Neural cell (in vitro differentiated cells): ENCODE measurements around the gene ZBTB7B. TPM values are rescaled to one million over a fixed set of nuclear protein-coding genes. Genes with fewer than 3 reads are reported as not detected.

Source experiments
- H2AFZ ChIP-seq: fragments of 200-600, 300-800 bp; sonication (generic), shearing (Covaris generic); 2 replicates; pipeline ENCODE4 v1.6.0; 2014; ENCODE audit warnings: low read depth, mild to moderate bottlenecking, antibody characterized with exemption, low read length, moderate library complexity
- H3F3A ChIP-seq: fragments of 200-600 bp; shearing (Covaris generic); 2 replicates; pipeline ENCODE4 v1.6.1; 2016; ENCODE audit warnings: mild to moderate bottlenecking, moderate library complexity, mixed read lengths, antibody characterized with exemption, low read length; ENCODE audit not compliant: insufficient read depth, poor library complexity, severe bottlenecking
- H3K27ac ChIP-seq: fragments of 200-600, 300-800 bp; sonication (generic), shearing (Covaris generic); 2 replicates; pipeline ENCODE4 v1.5.1; 2014; ENCODE audit warnings: mild to moderate bottlenecking, low read length, moderate library complexity
- H3K27me3 ChIP-seq: fragments of 300-800, 200-600 bp; sonication (generic), shearing (Covaris generic); 2 replicates; pipeline ENCODE4 v1.6.0; 2014; ENCODE audit warnings: mild to moderate bottlenecking, low read depth, low read length, moderate library complexity; ENCODE audit not compliant: insufficient read depth
- H3K36me3 ChIP-seq: fragments of 300-800, 200-600 bp; sonication (generic), shearing (Covaris generic); 2 replicates; pipeline ENCODE4 v1.5.1; 2014; ENCODE audit warnings: mild to moderate bottlenecking, antibody characterized with exemption, low read length, moderate library complexity; ENCODE audit not compliant: insufficient read depth
- H3K4me2 ChIP-seq: fragments of 300-800, 200-600 bp; sonication (generic), shearing (Covaris generic); 2 replicates; pipeline ENCODE4 v1.6.0; 2014; ENCODE audit warnings: mild to moderate bottlenecking, low read length
- H3K4me3 ChIP-seq: fragments of 300-800, 200-600 bp; sonication (generic), shearing (Covaris generic); 2 replicates; pipeline ENCODE4 v1.5.1; 2014; ENCODE audit warnings: mild to moderate bottlenecking, low read length, moderate library complexity
- H3K79me2 ChIP-seq: fragments of 200-600 bp; shearing (Covaris generic); replicated peaks from 2 replicates; pipeline ENCODE4 v1.6.0; 2014; ENCODE audit warnings: mild to moderate bottlenecking, low read length, moderate library complexity; ENCODE audit not compliant: insufficient read depth
- H3K9ac ChIP-seq: fragments of 300-800, 200-600 bp; sonication (generic), shearing (Covaris generic); 2 replicates; pipeline ENCODE4 v1.6.1; 2016; ENCODE audit warnings: mild to moderate bottlenecking, low read length, mixed read lengths
- H3K9me2 ChIP-seq: fragments of 200-600 bp; shearing (Covaris generic); 2 replicates; pipeline ENCODE4 v1.6.1; 2016; ENCODE audit warnings: mild to moderate bottlenecking, low read length, mixed read lengths; ENCODE audit not compliant: insufficient read depth
- H3K9me3 ChIP-seq: fragments of 200-600, 300-800 bp; sonication (generic), shearing (Covaris generic); 2 replicates; pipeline ENCODE4 v1.6.1; 2016; ENCODE audit warnings: mild to moderate bottlenecking, mixed run types, low read length, moderate library complexity, mixed read lengths
- H4K20me1 ChIP-seq: fragments of 200-600 bp; shearing (Covaris generic); 2 replicates; pipeline ENCODE4 v1.6.1; 2016; ENCODE audit warnings: mild to moderate bottlenecking, mixed run types; ENCODE audit not compliant: insufficient read depth
- EP300 ChIP-seq: fragments of 450-650 bp; conservative IDR thresholded peaks from 2 replicates; pipeline ENCODE4 v1.6.1; 2014; ENCODE audit warnings: antibody characterized with exemption, mild to moderate bottlenecking, moderate library complexity; ENCODE audit not compliant: poor library complexity, severe bottlenecking
- EZH2 ChIP-seq: fragments of 200-600, 300-800 bp; shearing (Covaris generic), sonication (generic); IDR thresholded peaks from 2 replicates; pipeline ENCODE4 v1.6.1; 2014; ENCODE audit warnings: antibody characterized with exemption, low read length, borderline replicate concordance, mild to moderate bottlenecking; ENCODE audit not compliant: insufficient read depth, poor library complexity, severe bottlenecking
- MXI1 ChIP-seq: fragments of 450-650 bp; conservative IDR thresholded peaks from 2 replicates; pipeline ENCODE4 v1.6.1; 2014; ENCODE audit warnings: antibody characterized with exemption, mild to moderate bottlenecking; ENCODE audit not compliant: poor library complexity, severe bottlenecking
- POLR2AphosphoS5 ChIP-seq: IDR thresholded peaks from 2 replicates; pipeline ENCODE4 v1.6.1; 2012
- RAD21 ChIP-seq: fragments of 450-650 bp; conservative IDR thresholded peaks from 2 replicates; pipeline ENCODE4 v1.6.1; 2014; ENCODE audit warnings: antibody characterized with exemption, mild to moderate bottlenecking, moderate library complexity
- SMC3 ChIP-seq: fragments of 450-650 bp; conservative IDR thresholded peaks from 2 replicates; pipeline ENCODE4 v1.6.1; 2014; ENCODE audit warnings: antibody characterized with exemption, mild to moderate bottlenecking, moderate library complexity; ENCODE audit not compliant: poor library complexity
- TAF1 ChIP-seq: IDR thresholded peaks from 2 replicates; pipeline ENCODE4 v1.6.1; 2012; ENCODE audit warnings: low read depth
- polyA plus RNA-seq: library from polyadenylated mRNA; depleted of rRNA; stranded (reverse); fragments of >200 nt; gene quantifications from 2 replicates; pipeline ENCODE4 v1.2.3, GENCODE V29; 2014
- TF ChIP-seq, protein P1 (sequence below): IDR thresholded peaks from 2 replicates; pipeline ENCODE4 v1.6.1; 2012; ENCODE audit warnings: borderline replicate concordance
- TF ChIP-seq, protein P2 (sequence below): fragments of 450-650 bp; IDR thresholded peaks from 2 replicates; pipeline ENCODE4 v1.5.1; 2014; ENCODE audit warnings: antibody characterized with exemption, mild to moderate bottlenecking, moderate library complexity; ENCODE audit not compliant: poor library complexity, severe bottlenecking

Gene ZBTB7B
- polyA plus RNA-seq, 1 donor from 2014 or later = 0.54 TPM

DNA sequence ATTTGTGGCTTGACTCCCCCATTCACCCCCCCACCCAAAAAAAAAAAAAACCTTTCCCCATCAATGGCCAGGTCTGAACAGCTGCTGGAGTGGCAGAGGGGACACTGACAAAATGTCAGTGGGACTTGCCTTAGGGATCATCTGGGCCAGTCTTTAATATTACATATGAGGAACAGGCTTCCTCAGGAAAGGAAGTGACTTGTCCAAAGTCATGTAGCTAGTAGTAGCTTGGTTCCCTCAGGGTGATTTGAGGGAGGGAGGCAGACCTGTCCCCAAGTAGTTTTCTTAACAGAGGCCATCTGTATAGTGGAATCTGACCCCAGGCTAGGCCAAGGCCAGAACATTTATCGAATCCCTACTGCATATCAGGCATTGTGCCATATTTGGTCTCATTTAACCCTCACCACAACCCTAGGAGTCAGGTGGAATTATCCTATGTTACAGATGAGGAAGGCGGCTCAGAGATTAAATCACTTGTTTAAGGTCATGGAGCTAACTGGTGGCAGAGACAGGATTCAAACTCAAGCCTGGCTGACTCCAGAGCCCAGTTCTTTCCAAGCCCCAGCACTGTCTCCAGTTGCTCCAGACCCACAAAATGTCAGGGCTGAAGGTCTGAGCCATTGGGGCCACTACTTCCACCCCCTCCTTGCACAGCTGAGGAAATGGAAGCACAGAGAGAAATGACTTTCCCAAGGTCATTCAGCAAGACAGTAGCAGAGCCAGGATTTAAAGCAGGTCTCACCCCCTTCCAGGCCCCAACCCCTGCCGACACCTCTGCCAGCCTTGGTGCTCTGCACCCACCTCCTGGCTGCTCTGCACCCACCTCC lies 10.4 kb downstream of the ZBTB7B start:
- no peak overlapping the region for H2AFZ ChIP-seq
- H3K36me3 ChIP-seq = no peaks in the 10 kb centered on the region
- no peaks in the 10 kb centered on the region for H3F3A ChIP-seq
- no peaks in the 10 kb centered on the region for H3K27me3 ChIP-seq
- no peaks in the 10 kb centered on the region for H3K9me3 ChIP-seq
- H4K20me1 ChIP-seq = no peaks in the 10 kb centered on the region
- no peaks in the 10 kb centered on the region for H3K9me2 ChIP-seq
- TF ChIP-seq POLR2AphosphoS5 (no peak), RAD21 (no peak), EP300 (no peak), MXI1 (no peak)
- TF ChIP-seq, protein P1, sequence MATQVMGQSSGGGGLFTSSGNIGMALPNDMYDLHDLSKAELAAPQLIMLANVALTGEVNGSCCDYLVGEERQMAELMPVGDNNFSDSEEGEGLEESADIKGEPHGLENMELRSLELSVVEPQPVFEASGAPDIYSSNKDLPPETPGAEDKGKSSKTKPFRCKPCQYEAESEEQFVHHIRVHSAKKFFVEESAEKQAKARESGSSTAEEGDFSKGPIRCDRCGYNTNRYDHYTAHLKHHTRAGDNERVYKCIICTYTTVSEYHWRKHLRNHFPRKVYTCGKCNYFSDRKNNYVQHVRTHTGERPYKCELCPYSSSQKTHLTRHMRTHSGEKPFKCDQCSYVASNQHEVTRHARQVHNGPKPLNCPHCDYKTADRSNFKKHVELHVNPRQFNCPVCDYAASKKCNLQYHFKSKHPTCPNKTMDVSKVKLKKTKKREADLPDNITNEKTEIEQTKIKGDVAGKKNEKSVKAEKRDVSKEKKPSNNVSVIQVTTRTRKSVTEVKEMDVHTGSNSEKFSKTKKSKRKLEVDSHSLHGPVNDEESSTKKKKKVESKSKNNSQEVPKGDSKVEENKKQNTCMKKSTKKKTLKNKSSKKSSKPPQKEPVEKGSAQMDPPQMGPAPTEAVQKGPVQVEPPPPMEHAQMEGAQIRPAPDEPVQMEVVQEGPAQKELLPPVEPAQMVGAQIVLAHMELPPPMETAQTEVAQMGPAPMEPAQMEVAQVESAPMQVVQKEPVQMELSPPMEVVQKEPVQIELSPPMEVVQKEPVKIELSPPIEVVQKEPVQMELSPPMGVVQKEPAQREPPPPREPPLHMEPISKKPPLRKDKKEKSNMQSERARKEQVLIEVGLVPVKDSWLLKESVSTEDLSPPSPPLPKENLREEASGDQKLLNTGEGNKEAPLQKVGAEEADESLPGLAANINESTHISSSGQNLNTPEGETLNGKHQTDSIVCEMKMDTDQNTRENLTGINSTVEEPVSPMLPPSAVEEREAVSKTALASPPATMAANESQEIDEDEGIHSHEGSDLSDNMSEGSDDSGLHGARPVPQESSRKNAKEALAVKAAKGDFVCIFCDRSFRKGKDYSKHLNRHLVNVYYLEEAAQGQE = no peak
- TF ChIP-seq, protein P2, sequence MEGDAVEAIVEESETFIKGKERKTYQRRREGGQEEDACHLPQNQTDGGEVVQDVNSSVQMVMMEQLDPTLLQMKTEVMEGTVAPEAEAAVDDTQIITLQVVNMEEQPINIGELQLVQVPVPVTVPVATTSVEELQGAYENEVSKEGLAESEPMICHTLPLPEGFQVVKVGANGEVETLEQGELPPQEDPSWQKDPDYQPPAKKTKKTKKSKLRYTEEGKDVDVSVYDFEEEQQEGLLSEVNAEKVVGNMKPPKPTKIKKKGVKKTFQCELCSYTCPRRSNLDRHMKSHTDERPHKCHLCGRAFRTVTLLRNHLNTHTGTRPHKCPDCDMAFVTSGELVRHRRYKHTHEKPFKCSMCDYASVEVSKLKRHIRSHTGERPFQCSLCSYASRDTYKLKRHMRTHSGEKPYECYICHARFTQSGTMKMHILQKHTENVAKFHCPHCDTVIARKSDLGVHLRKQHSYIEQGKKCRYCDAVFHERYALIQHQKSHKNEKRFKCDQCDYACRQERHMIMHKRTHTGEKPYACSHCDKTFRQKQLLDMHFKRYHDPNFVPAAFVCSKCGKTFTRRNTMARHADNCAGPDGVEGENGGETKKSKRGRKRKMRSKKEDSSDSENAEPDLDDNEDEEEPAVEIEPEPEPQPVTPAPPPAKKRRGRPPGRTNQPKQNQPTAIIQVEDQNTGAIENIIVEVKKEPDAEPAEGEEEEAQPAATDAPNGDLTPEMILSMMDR = no peak
- no peak overlapping the region for H3K9ac ChIP-seq
- no peak overlapping the region for H3K4me2 ChIP-seq
- no peaks in the 10 kb centered on the region for H3K79me2 ChIP-seq
- H3K4me3 ChIP-seq = no peak overlapping the region
- no peak overlapping the region for H3K27ac ChIP-seq

- Histone ChIP-seq H3K27me3 (no peaks in the 10 kb centered on the region), H3K4me3 (no peak overlapping the region), H3F3A (no peaks in the 10 kb centered on the region), H3K36me3 (no peaks in the 10 kb centered on the region), H3K9me3 (no peaks in the 10 kb centered on the region), H3K9ac (no peak overlapping the region), H2AFZ (no peak overlapping the region), H4K20me1 (no peaks in the 10 kb centered on the region), H3K9me2 (no peaks in the 10 kb centered on the region), H3K27ac (no peak overlapping the region), H3K4me2 (no peak overlapping the region), H3K79me2 (no peaks in the 10 kb centered on the region)
- no peak for TF ChIP-seq SMC3
- TF ChIP-seq EP300 = no peak
- TF ChIP-seq POLR2AphosphoS5 = no peak
- TF ChIP-seq, protein P2 = no peak
- TF ChIP-seq, protein P1 = no peak
- no peak for TF ChIP-seq TAF1
- TF ChIP-seq EZH2 = no peak
- no peak for TF ChIP-seq MXI1
- no peak for TF ChIP-seq RAD21
Measured at GRCh38 chr1:155013632-155014031, 11.0 kb downstream of the ZBTB7B start.
